Endodermal cell (in vitro differentiated cells): ENCODE results near the gene MAP10. TPM values are rescaled to one million over a fixed set of nuclear protein-coding genes. Genes with fewer than 3 reads are reported as not detected.

Experiments used
- DNase-seq: peaks from one replicate; pipeline ENCODE4 v3.0.0-alpha.2; 2017
- H3K27ac ChIP-seq: 2 replicates; pipeline ENCODE4 v1.5.1; 2013; ENCODE audit warnings: mild to moderate bottlenecking, low read depth, low read length, moderate library complexity
- H3K27me3 ChIP-seq: 2 replicates; pipeline ENCODE4 v1.6.1; 2013; ENCODE audit warnings: mild to moderate bottlenecking, low read length, moderate library complexity; ENCODE audit not compliant: insufficient read depth, control insufficient read depth, poor library complexity, severe bottlenecking
- H3K36me3 ChIP-seq: 2 replicates; pipeline ENCODE4 v1.7.0; 2013; ENCODE audit warnings: mild to moderate bottlenecking, low read length, moderate library complexity; ENCODE audit not compliant: control insufficient read depth, insufficient read depth
- H3K4me1 ChIP-seq: one replicate; pipeline ENCODE4 v1.7.0; 2013; ENCODE audit warnings: low read length; ENCODE audit not compliant: control insufficient read depth, insufficient read depth
- H3K4me3 ChIP-seq: 2 replicates; pipeline ENCODE4 v1.5.1; 2013; ENCODE audit warnings: mild to moderate bottlenecking, low read length, moderate library complexity
- H3K9ac ChIP-seq: 2 replicates; pipeline ENCODE4 v1.6.1; 2013; ENCODE audit warnings: mild to moderate bottlenecking, low read length, moderate library complexity; ENCODE audit not compliant: poor library complexity, severe bottlenecking; ENCODE audit errors: extremely low read depth
- H3K9me3 ChIP-seq: 2 replicates; pipeline ENCODE4 v1.6.1; 2013; ENCODE audit warnings: mild to moderate bottlenecking, low read length, moderate library complexity; ENCODE audit not compliant: control insufficient read depth
- H3K27ac Mint-ChIP-seq: 2 replicates; pipeline ENCODE4 v1.8.0; 2020; ENCODE audit warnings: mixed read lengths
- H3K27me3 Mint-ChIP-seq: 2 replicates; pipeline ENCODE4 v1.8.0; 2021; ENCODE audit warnings: mild to moderate bottlenecking, mixed read lengths; ENCODE audit not compliant: insufficient read depth
- H3K36me3 Mint-ChIP-seq: 2 replicates; pipeline ENCODE4 v1.8.0; 2020; ENCODE audit warnings: low read depth, mixed read lengths
- H3K4me1 Mint-ChIP-seq: 2 replicates; pipeline ENCODE4 v1.8.0; 2020; ENCODE audit warnings: mixed read lengths
- H3K4me3 Mint-ChIP-seq: 2 replicates; pipeline ENCODE4 v1.8.0; 2020; ENCODE audit warnings: mild to moderate bottlenecking, moderate library complexity, mixed read lengths
- H3K9me3 Mint-ChIP-seq: 2 replicates; pipeline ENCODE4 v1.8.0; 2020; ENCODE audit warnings: mild to moderate bottlenecking, mixed read lengths
- WGBS, 2 experiments: methylation state at CpG; one replicate each; pipeline versions ENCODE4 v1.1.5 to v1.1.7; 2013; ENCODE audit warnings: missing lambda C conversion rate in 2 of 2, mixed read lengths in 1 of 2; ENCODE audit not compliant: insufficient coverage in 1 of 2, insufficient read length in 1 of 2; 5-methylcytosine and 5-hydroxymethylcytosine counted together
- total RNA-seq, 2 donors: library from RNA; stranded (reverse); fragmentation: NEBNext Ultra II Directional in 1 of 2; extraction: Animal tissue kit (Norgen Biotek cat#: 25700) in 1 of 2; gene quantifications; 2 replicates in 1 of 2; 3 replicates in 1 of 2; pipeline ENCODE4 v1.2.1, GENCODE V29; 2021
- TF ChIP-seq, protein P1 (sequence below): fragments of 200-600 bp; sonication (generic); conservative IDR thresholded peaks from 2 replicates; pipeline ENCODE4 v1.5.0; 2021; ENCODE audit warnings: antibody characterized with exemption, mild to moderate bottlenecking

Gene MAP10
- total RNA-seq, 2 donors from 2014 or later, result 2.9 to 3.9 TPM

DNA sequence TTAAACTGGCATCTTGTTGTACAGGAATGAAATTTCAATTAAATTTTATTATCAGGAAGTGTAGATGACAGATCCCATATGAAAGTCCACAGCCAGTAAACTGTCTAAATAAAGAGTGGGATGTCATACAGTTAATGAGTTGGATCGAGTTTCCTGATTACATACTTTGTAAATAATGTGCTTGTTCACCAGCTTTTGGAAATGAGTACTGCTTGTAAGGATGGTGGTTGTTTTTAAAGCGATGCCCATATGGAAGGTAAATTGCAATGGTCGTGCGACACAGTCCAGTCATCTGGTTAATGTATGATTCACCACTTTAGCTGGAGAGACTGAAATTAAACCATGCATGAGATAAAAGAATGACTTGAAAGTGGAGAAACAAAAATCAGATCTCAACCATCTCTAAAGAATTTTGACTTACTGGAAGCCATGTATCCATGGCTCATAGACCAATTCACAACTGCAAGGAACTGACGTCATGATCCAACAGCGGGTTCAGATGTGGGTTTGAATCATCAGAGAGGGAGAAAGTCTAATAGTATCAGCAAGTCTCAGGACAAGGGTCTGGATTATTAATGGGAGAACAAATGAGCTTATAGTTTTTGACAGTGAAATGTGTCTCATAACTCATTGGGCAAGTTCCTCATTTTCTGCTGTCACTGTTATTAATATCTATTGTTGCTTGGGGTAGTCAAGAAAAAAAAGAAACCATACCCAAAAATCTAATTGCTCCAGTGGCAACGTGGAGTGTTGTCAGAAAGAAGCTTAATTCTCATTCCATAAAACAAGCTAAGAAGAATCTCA lies 49.0 kb downstream of the MAP10 start:
- no peak overlapping the region for H3K9ac ChIP-seq

DNA sequence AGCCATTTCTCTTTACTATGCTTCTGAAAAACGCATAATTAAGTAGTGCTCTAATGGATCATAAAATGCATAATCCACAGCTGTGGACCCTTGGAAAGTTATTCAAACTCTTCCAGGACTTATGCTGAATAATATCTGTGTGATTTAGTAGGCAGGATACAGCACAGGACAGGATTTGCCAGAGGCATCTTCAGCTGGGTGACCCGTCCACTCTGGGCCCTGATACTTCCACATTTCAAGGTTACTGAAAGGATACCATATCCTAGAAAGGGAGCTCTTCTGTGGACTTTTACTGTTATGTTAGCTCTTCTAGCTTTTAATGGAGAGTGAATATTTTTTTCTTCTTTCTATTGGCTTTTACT lies 49.6 kb downstream of the MAP10 start:
- H3K9ac ChIP-seq, result no peak overlapping the region
- H3K27ac ChIP-seq, result no peak overlapping the region
- H3K36me3 Mint-ChIP-seq, result no peaks in the 10 kb centered on the region
- H3K36me3 ChIP-seq, result no peaks in the 10 kb centered on the region
- 94 to 95% methylated on average over 2 of the region's 2 CpGs for WGBS, 2 experiments
- H3K27me3 ChIP-seq, result no peaks in the 10 kb centered on the region
- no peaks in the 10 kb centered on the region for H3K9me3 Mint-ChIP-seq
- no peaks in the 10 kb centered on the region for H3K9me3 ChIP-seq
- H3K27ac Mint-ChIP-seq, result no peak overlapping the region
- no peak overlapping the region for H3K4me3 ChIP-seq
- H3K4me1 Mint-ChIP-seq, result peaks cover 1% of the 10 kb centered on the region
- H3K4me3 Mint-ChIP-seq, result no peak overlapping the region
- H3K4me1 ChIP-seq, result peaks cover 5% of the 10 kb centered on the region
- H3K27me3 Mint-ChIP-seq, result peaks cover 3% of the 10 kb centered on the region
- TF ChIP-seq, protein P1, sequence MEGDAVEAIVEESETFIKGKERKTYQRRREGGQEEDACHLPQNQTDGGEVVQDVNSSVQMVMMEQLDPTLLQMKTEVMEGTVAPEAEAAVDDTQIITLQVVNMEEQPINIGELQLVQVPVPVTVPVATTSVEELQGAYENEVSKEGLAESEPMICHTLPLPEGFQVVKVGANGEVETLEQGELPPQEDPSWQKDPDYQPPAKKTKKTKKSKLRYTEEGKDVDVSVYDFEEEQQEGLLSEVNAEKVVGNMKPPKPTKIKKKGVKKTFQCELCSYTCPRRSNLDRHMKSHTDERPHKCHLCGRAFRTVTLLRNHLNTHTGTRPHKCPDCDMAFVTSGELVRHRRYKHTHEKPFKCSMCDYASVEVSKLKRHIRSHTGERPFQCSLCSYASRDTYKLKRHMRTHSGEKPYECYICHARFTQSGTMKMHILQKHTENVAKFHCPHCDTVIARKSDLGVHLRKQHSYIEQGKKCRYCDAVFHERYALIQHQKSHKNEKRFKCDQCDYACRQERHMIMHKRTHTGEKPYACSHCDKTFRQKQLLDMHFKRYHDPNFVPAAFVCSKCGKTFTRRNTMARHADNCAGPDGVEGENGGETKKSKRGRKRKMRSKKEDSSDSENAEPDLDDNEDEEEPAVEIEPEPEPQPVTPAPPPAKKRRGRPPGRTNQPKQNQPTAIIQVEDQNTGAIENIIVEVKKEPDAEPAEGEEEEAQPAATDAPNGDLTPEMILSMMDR, result no peak
- no peak for DNase-seq

More for the DNA sequence above, 49.0 kb downstream of the MAP10 start:
- Mint-ChIP-seq H3K27me3 (peaks cover 3% of the 10 kb centered on the region), H3K36me3 (no peaks in the 10 kb centered on the region), H3K4me3 (no peak overlapping the region), H3K4me1 (peaks cover 1% of the 10 kb centered on the region), H3K9me3 (no peaks in the 10 kb centered on the region), H3K27ac (no peak overlapping the region)
- H3K9me3 ChIP-seq, result no peaks in the 10 kb centered on the region
- WGBS, 2 experiments, result 91 to 93% methylated on average over 7 of the region's 7 CpGs
- peaks cover 5% of the 10 kb centered on the region for H3K4me1 ChIP-seq
- H3K4me3 ChIP-seq, result no peak overlapping the region
- no peak overlapping the region for H3K27ac ChIP-seq
- no peaks in the 10 kb centered on the region for H3K27me3 ChIP-seq
- H3K36me3 ChIP-seq, result no peaks in the 10 kb centered on the region
- TF ChIP-seq, protein P1, result no peak
- DNase-seq, result no peak

DNA sequence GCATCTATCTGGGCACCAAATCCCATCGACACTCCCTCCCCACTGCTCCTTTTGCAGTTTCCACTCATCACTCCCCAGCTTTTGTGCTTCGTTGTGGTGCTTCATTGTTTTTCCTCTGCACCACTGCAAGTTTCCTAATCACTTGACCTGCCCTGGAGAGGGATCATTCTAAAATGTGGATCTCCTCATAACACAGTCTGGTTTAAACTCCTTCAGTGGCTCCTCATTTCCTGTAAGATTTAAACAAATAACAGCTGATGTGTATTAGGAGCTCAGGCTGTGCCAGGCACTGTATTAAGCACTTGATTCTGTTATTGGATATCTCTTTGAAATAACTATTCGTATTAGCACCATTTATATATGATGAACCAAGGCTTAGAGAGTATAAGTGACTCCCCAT lies 51.3 kb downstream of the MAP10 start:
- Histone ChIP-seq H3K9me3 (no peaks in the 10 kb centered on the region), H3K27ac (no peak overlapping the region), H3K36me3 (no peaks in the 10 kb centered on the region), H3K4me1 (peaks cover 5% of the 10 kb centered on the region), H3K9ac (no peak overlapping the region), H3K4me3 (no peak overlapping the region), H3K27me3 (no peaks in the 10 kb centered on the region)
- no peak overlapping the region for H3K27ac Mint-ChIP-seq
- H3K36me3 Mint-ChIP-seq, result no peaks in the 10 kb centered on the region
- H3K9me3 Mint-ChIP-seq, result no peaks in the 10 kb centered on the region
- 81 to 83% methylated on average over 2 to 3 of the region's 3 CpGs for WGBS, 2 experiments
- H3K27me3 Mint-ChIP-seq, result peaks cover 3% of the 10 kb centered on the region
- H3K4me1 Mint-ChIP-seq, result peaks cover 1% of the 10 kb centered on the region
- TF ChIP-seq, protein P1, result no peak
- no peak overlapping the region for H3K4me3 Mint-ChIP-seq
- no peak for DNase-seq

Other genes starting within 250 kb of the MAP10 start
- 10 to 100 TPM; 34.7 to 41.5 TPM for gene SIPA1L2, start 175.3 kb upstream of the MAP10 start, total RNA-seq
- gene NTPCR, start 145.2 kb downstream of the MAP10 start, total RNA-seq, result 10 to 100 TPM; 30.9 to 43.3 TPM